ENCODE results near the gene NOL4L.
A peak's percentile ranks its signal among the peaks of the same experiment; 100 is the strongest.

Gene NOL4L

GRCh38 chr20:32559753-32560380 is 25.3 kb downstream of the NOL4L start:
- no peak for DNase-seq

- DNase-seq = no peak
Measured at GRCh38 chr20:32559205-32559752, 25.9 kb downstream of the NOL4L start.

GRCh38 chr20:32558526-32558925 is 26.6 kb downstream of the NOL4L start:
- DNase-seq = no peak

GRCh38 chr20:32557319-32557718 is 27.8 kb downstream of the NOL4L start:
- DNase-seq = no peak

- no peak for DNase-seq
Measured at GRCh38 chr20:32556312-32557184, 28.6 kb downstream of the NOL4L start.

- no peak for DNase-seq
Measured at GRCh38 chr20:32555584-32555983, 29.5 kb downstream of the NOL4L start.

- no peak for DNase-seq
Measured at GRCh38 chr20:32554965-32555289, 30.2 kb downstream of the NOL4L start.

- DNase-seq = no peak
Measured at GRCh38 chr20:32553618-32554017, 31.5 kb downstream of the NOL4L start.

- DNase-seq = no peak
Measured at GRCh38 chr20:32551693-32552092, 33.4 kb downstream of the NOL4L start.

GRCh38 chr20:32549842-32550241 is 35.3 kb downstream of the NOL4L start:
- no peak for DNase-seq

GRCh38 chr20:32547753-32548034 is 37.4 kb downstream of the NOL4L start:
- DNase-seq = no peak

- no peak for DNase-seq
Measured at GRCh38 chr20:32546918-32547752, 38.0 kb downstream of the NOL4L start.

- no peak for DNase-seq
Measured at GRCh38 chr20:32544893-32545840, 40.0 kb downstream of the NOL4L start.

- no peak for DNase-seq
Measured at GRCh38 chr20:32544260-32544722, 40.8 kb downstream of the NOL4L start.

GRCh38 chr20:32543570-32544259 is 41.4 kb downstream of the NOL4L start:
- DNase-seq = no peak

GRCh38 chr20:32542259-32542615 is 42.9 kb downstream of the NOL4L start:
- no peak for DNase-seq

- DNase-seq = no peak
Measured at GRCh38 chr20:32541323-32542258, 43.5 kb downstream of the NOL4L start.

- peak; percentile 78 for DNase-seq
Measured at GRCh38 chr20:32539817-32540675, 45.1 kb downstream of the NOL4L start.

GRCh38 chr20:32539026-32539816 is 45.9 kb downstream of the NOL4L start:
- DNase-seq = peak; percentile 13
